Muscle of arm (tissue), 12 donors: Measurements from ENCODE around the gene IPCEF1. TPM values are rescaled to one million over a fixed set of nuclear protein-coding genes. Genes with fewer than 3 reads are reported as not detected.
"Not testable (repeated sequence)": the region's sequence is repeated elsewhere in the genome, so short reads cannot be mapped to it uniquely, and the experiment has no call there.

Source experiments
- DNase-seq: peaks from one replicate; pipeline ENCODE4 v3.0.0-alpha.2; 2013
- polyA plus RNA-seq, 12 donors: library from polyadenylated mRNA; unstranded; fragments of 120-200 nt; gene quantifications; one replicate each; pipeline ENCODE4 v1.2.1, GENCODE V29; 2013; ENCODE audit not compliant: insufficient read length in 12 of 12

Gene IPCEF1
- polyA plus RNA-seq, 12 donors = 0.74 to 2.4 (median 1.2) TPM; not detected in 2

DNA sequence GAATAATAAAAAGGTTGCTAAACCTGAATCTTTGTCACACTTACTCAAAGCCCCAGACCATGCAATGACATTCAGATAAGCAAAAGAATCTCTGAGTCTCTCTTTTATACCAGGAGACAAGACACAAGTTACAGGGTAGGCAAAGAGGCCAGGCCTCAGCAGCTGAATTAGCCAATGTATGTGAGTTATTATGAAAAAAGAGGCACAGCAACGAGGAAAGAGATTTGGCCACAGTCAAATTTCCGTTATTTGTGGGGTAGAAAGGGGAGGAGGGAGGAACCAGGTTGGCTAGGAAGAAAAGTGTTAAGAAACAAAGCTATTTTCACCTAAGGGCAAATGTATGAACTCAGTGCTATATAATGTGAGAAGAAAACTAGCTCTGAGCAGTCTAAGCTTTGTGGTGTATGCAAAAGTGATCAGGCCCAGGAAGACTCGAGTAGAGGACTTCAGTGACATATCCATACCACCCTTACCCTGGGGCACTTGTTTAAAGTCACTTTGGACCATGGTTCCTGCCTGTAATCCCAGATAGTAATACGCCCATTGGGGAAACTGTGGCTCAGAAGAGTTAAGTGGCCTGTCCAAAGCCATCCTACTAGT, 19.1 kb downstream of the IPCEF1 start:
- no peak for DNase-seq

DNA sequence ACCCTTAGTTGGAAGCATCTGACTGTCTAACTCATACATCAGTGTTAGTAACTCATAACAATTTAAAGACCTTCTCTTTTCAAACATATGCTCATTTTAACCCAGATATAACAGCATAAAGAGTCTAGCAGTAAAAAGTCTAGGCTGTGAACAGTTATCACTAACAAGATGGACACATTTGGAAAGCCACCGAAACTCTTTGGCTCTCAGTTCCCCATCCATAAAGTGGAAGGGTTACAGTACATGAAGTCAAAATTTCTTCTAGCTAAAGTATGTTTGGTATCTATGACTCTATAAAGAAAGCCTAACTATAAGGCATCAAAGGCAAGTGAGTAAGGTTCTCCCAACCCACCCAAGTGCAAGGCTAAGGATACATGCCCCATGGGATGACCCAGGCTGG, 22.5 kb downstream of the IPCEF1 start:
- DNase-seq = not testable (repeated sequence)

DNA sequence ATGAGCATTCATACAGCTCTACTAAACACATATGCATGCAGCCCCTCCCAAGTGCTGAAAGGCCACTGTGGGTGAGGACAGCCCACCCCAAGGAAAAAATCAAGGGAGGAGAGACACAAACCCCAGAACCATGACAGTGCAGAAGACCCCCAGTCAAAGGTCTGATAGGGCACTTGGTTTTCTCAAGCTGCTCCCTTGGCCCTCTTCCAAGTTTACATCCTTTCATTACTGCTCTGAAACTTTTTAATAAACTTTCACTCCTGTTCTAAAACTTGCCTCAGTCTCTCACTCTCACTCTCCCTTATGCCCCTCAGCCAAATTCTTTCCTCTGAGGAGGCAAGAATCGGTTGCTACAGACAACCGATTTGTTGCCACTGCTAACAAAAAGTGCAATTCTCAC, 24.9 kb downstream of the IPCEF1 start:
- DNase-seq = no peak

DNA sequence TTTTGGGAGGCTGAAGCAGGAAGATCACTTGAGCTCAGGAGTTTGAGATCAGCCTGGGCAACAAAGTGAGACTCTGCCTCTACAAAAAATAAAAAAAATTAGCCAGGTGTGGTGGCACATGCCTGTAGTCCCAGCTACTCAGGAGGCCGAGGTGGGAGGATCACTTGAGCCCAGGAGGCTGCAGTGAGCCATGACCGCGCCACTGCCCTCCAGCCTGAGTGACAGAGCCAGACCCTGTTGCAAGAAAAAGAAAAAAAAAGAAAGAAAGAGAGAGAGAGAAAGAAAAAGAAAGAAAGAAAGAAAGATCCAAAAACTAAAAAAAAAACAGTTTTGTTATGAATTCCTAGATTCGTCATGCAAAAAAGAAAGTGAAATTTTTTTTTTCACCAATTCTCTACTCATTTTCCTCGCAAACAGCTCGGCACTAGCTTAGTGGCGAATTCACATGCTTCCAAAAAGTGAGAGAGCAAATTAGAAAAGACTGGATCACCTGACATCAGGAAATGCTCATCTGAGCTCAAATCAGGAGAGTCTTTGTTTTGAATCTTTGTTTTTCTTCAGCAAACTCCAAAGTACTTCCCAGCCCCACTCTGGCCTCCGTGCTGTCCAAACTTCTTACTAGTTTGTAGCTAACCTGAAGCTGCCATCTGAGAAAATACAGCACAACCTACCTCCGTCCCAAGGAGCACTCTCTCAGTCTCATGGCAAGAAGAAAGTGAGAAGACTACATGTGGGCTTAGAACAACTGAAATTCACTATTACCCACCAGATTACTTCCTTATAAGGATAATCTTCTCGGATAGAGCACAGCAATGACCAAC, 27.0 kb downstream of the IPCEF1 start:
- DNase-seq = no peak

DNA sequence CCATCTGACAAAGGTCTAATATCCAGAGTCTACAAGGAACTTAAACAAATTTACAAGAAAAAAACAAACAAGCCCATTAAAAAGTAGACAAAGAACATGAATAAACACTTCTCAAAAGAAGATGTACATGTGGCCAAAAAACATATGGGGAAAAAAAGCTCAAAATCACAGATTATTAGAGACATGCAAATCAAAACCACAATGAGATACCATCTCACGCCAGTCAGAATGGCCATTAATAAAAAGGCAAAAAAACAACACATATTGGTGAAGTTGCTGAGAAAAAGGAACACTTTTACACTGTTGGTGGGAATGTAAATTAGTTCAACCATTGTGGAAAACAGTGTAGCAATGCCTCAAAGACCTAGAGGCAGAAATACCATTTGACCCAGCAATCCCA, 29.3 kb downstream of the IPCEF1 start:
- not testable (repeated sequence) for DNase-seq

DNA sequence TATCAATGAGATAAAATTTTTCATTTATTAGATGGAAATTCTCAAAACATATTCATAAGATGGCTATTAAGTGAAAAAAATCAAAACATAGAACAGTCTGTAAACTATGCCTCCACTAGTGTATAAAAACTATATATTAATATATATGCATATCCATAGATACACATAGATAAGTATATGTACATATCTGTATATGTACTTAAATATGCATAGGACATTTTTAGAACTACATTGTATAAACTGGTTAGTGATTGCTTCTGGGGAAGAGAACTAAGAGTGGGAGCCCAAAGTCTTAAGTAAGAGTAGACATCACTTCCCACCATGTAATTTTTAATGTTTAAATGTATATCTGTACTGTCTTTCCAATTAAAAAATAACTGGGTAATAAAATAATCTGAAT, 31.5 kb downstream of the IPCEF1 start:
- DNase-seq = no peak

DNA sequence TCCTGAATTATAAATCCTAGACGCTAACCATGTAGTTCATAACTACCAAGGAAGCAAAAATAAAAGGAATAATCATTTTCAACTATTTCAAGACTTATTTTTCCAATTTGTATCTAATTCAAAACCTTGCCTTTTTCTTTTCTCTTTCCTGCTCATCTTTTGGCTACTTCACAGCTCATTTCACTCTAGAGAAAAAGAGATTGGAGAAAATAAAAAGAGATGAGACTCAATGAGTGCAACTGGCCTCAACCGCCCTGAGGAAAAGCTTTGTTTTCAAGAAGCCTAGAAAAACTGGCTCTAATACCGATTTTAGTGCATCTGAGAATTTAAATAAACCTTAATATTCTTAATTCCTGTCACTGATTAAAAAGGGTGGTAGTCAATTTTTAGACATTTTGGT, 36.4 kb downstream of the IPCEF1 start:
- peak; percentile 11 for DNase-seq

DNA sequence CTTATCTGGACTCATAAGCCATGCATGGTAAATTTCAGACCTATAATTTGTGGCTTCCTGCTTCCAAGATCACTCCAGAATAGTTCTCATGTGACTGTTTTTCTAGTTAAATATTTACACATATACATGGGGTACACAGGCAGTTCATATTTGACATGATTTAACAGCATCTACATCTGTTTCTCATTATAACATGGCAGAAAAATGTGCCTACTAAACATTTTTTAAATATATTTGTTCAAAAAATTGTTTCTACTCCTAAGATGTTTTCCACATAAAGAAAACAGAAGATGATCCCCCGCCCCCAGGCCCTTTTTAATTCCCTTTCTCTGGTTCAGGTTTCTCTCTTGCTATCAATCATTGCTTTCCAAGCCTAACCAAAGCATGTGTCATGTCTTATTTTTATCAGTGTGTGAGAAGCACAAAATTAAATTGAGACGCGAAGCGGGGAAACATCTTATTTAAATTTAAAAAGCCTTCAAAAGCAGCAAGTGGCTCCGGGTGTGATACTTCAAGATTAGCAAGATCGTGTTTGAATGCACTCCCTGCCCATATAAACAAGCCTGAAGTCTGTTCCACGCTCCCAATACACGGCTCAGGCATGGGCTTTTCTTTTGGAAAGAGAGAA, 37.3 kb downstream of the IPCEF1 start:
- peak; percentile 23 for DNase-seq

DNA sequence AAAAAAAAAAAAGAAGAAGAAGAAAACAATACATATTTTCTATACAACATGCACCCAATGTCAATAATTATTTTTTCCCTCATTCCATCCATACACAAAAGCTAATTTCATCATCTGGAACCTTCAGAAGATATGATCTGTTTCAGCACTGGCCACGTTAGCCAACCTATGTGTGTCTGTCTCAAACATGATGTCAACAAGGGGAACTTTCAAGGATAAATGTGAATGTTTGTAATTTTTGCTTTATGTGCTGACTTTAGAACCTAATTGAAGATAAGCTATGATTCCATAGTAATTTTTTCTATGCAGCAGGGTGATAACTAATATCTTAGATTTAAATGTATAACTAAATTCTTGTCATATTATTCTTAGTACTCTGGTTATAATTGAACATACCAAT, 37.9 kb downstream of the IPCEF1 start:
- no peak for DNase-seq

DNA sequence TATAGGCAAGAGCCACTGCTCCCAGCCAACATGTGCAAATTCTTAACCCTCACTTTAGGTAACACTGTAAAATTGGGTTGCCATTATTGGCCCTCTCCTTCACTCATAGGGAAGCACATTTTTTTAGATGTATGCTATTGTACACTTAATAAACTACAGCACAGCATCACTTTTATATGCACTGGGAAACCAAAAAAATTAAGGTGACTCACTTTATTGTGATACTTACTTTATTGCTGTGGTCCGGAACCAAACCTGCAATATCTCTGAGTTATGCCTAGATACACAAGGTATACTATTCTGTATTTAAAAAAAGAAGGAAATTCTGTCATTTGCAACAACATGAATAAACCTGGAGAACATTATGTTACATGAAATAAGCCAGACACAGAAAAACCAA, 40.5 kb downstream of the IPCEF1 start:
- no peak for DNase-seq

DNA sequence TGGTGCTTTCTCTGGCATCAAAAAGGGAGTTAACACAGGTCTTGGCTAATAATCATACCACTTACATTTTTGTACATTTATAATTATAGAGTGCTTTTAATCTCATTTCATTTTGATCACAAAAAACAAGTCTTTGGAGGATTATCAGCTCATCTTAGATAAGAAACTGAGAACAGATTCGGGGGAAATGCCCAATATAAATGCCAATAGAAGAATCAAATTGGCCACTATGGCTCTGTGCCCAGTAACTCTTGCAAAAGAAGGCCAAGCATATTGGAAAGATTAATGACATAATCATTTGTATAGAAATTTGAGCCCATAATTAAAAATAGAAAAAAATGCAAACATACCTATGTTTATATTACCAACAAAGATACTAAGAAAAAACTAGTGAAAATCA, 42.5 kb downstream of the IPCEF1 start:
- DNase-seq = no peak

DNA sequence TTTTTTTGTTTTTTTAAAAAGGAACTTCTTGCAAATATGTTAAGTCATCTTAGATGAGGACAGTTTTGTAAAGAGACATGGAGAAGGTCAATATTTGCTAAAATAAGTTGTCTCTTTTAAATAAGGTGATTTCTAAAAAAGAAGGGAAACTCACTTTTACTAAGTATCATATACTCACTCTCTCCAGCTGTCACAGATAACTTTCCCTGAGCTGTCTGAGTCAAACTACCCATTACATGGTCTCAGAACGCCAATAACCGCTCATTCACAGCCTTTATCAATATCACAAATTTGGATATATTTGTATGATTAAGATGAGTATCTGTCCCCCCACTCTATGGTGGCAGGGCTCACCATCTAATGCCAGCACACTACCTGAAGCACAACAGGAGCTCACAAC, 47.6 kb downstream of the IPCEF1 start:
- DNase-seq = no peak

DNA sequence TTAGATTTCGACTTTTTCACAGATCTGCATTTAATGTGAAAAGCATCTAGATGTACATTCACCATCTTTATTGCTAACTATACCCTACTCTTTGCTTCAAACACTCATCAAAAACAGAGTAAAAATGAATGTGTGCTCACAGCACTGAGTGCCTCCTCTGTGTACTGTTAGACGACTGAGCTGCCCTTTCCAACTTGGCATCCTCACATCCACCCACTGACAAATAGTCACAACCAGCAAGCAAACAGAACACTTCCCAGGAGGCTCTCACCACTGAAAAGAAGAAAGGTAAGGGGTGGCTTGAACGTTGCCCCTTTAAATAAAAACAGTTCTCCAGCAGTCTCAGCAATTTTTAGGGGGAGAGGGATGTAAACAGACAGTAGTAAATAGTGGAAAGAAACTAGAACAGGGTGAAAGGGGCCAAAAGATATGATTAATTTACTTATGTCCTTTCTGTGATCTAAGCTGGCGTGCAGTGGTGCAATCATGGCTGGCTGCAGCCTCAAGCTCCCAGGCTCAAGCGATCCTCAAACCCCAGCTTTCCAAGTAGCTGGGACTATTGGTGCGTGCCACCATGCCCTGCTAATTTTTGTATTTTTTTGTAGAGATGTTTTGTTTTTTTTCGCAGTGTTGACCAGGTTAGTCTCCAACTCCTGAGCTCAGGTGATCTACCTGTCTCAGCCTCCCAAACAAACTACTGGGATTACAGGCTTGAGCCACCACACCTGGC, 48.7 kb downstream of the IPCEF1 start:
- no peak for DNase-seq

DNA sequence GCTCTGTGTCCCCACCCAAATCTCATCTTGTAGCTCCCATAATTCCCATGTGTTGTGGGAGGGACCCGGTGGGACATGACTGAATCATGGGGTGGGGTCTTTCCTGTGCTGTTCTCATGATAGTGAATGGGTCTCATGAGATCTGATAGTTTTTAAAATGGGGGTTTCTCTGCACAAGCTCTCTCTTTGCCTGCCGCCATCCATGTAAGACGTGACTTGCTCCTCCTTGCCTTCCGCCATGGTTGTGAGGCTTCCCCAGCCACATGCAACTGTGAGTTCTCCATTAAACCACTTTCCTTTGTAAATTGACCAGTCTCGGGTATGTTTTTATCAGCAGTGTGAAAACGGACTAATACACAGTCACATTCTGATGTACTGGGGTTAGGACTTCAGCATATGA, 49.5 kb downstream of the IPCEF1 start:
- DNase-seq = not testable (repeated sequence)

DNA sequence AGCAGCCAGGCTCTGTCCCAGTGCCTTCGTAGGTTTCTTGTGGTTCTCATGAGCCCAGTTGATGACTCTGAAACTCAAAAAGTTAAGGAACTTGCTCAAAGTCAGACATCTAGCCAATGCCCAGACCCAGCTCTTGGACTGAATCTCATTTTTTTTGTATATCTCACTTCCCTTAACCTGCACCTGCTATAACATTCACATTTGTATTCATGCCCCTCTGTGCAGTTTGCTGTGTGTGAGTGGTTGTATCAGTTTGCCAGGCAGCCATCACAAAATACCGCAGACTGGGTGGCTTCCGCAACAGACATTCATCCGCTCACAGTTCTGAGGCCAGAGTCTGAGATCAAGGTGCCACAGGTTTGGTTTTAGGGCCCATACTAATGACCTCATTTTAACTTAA, 49.9 kb downstream of the IPCEF1 start:
- no peak for DNase-seq

DNA sequence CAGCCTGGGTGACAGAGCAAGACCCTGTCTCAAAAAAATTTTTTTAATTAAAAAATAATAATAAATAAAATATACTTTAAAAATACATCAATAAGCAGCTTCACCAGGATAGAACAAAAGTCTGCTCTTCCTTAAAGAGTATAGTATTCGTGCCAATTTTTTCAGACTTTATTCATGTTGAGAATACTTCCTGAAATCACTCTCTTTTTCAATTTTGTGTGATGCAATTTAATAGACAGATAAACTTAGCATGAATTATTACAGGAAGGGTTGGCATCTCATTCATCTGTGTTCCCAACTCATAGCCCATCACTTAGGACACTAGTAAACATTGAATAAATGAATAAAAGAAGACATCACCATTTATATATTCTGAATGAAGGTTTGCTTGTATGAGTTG, 52.4 kb downstream of the IPCEF1 start:
- DNase-seq = no peak

DNA sequence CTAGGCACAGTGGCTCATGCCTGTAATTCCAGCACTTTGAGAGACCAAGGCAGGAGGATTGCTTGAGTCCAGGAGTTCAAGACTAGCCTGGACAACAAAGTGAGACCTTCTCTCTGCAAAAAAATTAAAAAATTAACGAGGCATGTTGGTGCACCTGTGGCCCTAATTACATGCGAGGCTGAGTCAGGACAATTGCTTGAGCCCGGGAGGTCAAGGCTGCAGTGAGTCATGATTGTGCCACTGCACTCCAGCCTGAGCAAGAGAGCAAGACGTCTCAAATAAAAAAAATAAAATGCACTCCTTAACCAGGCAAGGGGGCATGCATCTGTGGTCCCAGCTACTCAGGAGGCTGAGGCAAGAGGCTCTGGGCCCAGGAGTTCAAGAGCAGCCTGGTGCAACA, 53.0 kb downstream of the IPCEF1 start:
- not testable (repeated sequence) for DNase-seq

DNA sequence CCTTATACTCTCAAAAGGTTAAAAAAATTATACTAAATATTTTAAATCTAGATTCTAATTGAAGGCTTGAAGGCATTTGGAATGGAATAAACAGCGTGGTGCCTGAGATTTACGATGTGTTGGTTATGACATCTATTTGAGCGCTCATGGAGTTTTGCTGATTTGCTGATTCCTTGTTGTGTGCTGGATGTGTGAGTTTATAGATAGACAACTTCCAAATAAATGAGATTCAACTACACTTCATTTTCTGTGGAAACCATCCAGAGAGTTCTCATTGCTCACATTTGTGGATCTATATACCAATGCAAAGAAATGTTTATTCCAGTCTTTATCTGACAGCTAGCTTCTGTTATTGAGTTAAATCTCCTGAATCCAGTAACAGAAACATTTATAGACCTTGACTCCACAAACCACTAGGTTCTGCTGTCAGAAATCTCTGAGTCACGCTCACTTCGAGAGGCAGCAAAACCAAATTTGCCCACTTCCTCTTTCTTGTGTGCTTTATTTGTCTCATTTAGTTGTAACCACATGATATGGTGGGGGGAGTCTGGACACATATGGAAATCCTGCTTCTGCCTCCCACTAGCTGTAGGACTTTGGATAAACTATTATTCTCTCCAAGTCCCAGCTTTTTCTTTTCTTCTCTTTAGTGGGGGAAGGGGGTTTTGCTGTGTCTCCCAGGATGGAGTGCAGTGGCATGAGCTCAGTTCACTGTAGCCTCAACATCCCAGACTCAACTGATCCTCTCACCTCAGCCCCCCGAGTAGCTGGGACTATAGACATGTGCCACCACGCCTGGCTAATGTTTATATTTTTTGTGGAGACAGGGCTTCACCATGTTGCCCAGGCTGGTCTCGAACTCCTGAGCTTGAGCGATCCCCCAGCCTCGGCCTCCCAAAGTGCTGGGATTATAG, 54.5 kb downstream of the IPCEF1 start:
- DNase-seq = peak; percentile 19

DNA sequence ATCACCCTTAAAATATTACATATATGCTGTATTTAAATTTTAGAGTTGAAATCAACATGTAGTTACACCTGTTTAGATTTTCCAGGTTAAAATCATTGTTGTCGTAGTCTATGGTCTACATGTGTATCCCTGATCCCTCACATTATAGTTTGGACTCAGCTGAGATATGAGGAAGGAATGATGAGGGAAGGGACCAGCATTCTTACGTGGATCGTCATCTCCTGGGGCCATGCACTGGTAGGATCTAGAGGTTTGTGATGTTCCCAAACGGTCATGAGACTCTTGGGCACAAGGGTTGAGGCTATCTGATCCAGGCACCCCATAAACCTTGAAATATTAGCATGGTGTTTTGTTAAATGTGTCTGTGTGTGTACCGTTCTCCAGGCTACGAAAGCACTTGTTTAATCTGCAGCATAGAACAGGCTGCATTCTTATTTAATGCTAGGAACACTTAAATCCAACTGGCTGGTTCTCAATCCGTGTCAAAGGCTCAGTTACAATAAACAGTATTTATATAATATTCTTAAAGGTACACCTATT, 55.4 kb downstream of the IPCEF1 start:
- DNase-seq = no peak

DNA sequence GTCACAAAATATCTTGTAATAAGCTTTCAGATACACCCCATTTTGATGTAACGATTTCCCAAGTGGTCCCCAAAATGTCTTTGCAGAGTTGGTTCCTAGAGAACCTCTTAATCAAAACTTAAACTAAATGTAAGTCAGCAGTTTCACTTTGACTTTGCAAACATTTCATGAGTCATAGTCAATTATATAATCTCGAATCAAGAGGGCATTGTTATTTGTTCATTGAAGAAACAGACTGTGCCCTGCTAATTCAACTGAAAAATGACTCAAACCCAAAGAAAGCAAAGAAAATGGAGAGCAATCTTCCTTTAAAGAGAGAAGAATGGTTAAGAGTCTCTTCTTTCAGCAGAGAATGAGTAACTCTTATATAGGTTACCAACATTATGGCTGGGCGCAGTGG, 58.3 kb downstream of the IPCEF1 start:
- no peak for DNase-seq

DNA sequence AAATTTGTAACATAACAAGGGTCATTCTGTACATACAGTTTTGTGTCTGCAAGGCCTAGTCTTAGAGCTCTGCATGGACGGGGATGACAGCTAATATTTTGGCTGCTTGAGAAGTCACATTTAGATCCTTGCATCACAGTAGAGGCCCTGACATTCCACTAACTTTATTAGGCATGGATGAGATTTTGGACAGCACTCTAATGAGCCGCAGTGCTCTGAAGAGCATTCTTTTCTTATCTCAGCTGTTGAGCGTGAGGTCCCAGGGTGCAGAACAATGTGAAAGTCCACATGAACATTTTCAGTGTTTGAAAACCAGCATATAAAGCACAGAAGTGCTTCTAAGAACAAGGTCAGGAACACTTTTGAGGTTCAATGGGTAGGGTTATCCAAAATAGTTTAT, 58.9 kb downstream of the IPCEF1 start:
- peak; percentile 11 for DNase-seq
